Ascending aorta (tissue), 2 donors: ENCODE data around the gene DOCK9. TPM values are rescaled to one million over a fixed set of nuclear protein-coding genes. Genes with fewer than 3 reads are reported as not detected.

Experiments
- DNase-seq, 2 donors: peaks; one replicate each; pipeline ENCODE4 v3.0.0-alpha.2; 2019; ENCODE audit warnings: low spot score in 2 of 2
- H3K27ac ChIP-seq, 2 donors: fragments of 200-600 bp; sonication (generic); one replicate each; pipeline ENCODE4 v1.5.1; 2016 to 2017; ENCODE audit warnings: mild to moderate bottlenecking in 1 of 2
- H3K27me3 ChIP-seq: fragments of 200-600 bp; sonication (generic); one replicate; pipeline ENCODE4 v1.5.1; 2017
- H3K36me3 ChIP-seq, 2 donors: fragments of 200-600 bp; sonication (generic); one replicate each; pipeline ENCODE4 v1.5.1; 2016
- H3K4me1 ChIP-seq, 2 donors: fragments of 200-600 bp; sonication (generic); one replicate each; pipeline ENCODE4 v1.5.1; 2016 to 2017; ENCODE audit warnings: mild to moderate bottlenecking in 1 of 2
- H3K4me3 ChIP-seq, 2 donors: fragments of 200-600 bp; sonication (generic); one replicate each; pipeline ENCODE4 v1.5.1; 2016 to 2017; ENCODE audit warnings: mild to moderate bottlenecking in 1 of 2
- H3K9me3 ChIP-seq, 2 donors: fragments of 200-600 bp; sonication (generic); one replicate each; pipeline ENCODE4 v1.5.1; 2016
- intact Hi-C: fragments of 100-400 bp; cut with DNase I; formaldehyde crosslinking; loops from one replicate; pipeline ENCODE4 v1.15.1; 2023
- total RNA-seq: library from RNA; depleted of rRNA; stranded (reverse); fragments of >200 nt; gene quantifications from one replicate; pipeline ENCODE4 v1.1.0, GENCODE V29; 2016
- TF ChIP-seq, protein P1 (sequence below), 3 experiments: fragments of 200-600 bp in 2 of 3; fragments of 450-650 bp in 1 of 3; sonication (generic) in 2 of 3; IDR thresholded peaks; one replicate each; pipeline ENCODE4 v1.5.1; 2016 to 2019; ENCODE audit warnings: antibody characterized with exemption in 3 of 3, mild to moderate bottlenecking in 1 of 3, moderate library complexity in 1 of 3

Gene DOCK9
- total RNA-seq, 1 donor from 2014 or later, result 88.2 TPM

DNA sequence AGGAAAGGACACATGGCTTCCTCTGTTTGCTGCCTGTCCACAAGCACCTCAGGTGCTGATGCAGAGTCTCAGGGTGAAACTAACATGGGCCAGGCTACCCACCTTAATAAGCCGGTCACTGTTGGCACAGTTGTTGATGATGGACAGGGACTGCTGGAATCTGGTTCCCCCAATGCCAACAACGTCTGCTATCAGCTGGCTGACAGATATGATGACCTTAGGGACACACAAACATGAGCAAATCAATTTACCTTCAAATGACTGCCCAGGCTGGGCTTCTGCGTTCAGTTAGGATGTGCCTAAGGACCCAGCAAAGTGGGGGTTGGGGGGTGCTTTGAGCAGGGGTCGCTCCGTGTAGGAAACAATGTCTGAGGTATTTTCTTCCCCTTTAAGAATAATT lies 148.3 kb downstream of the DOCK9 start:
- TF ChIP-seq, protein P1, sequence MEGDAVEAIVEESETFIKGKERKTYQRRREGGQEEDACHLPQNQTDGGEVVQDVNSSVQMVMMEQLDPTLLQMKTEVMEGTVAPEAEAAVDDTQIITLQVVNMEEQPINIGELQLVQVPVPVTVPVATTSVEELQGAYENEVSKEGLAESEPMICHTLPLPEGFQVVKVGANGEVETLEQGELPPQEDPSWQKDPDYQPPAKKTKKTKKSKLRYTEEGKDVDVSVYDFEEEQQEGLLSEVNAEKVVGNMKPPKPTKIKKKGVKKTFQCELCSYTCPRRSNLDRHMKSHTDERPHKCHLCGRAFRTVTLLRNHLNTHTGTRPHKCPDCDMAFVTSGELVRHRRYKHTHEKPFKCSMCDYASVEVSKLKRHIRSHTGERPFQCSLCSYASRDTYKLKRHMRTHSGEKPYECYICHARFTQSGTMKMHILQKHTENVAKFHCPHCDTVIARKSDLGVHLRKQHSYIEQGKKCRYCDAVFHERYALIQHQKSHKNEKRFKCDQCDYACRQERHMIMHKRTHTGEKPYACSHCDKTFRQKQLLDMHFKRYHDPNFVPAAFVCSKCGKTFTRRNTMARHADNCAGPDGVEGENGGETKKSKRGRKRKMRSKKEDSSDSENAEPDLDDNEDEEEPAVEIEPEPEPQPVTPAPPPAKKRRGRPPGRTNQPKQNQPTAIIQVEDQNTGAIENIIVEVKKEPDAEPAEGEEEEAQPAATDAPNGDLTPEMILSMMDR (IDR thresholded peaks at IDR 0.05), result no peak
- no peaks in the 10 kb centered on the region for H3K27me3 ChIP-seq
- H3K9me3 ChIP-seq, result no peaks in the 10 kb centered on the region
- no peak overlapping the region for H3K4me3 ChIP-seq
- intact Hi-C loops, result no loop called here
- peaks cover 14 to 39% of the 10 kb centered on the region in 2 donors for H3K36me3 ChIP-seq
- no peak for DNase-seq
- H3K4me1 ChIP-seq, result no peaks in the 10 kb centered on the region
- H3K27ac ChIP-seq, result no peak overlapping the region

DNA sequence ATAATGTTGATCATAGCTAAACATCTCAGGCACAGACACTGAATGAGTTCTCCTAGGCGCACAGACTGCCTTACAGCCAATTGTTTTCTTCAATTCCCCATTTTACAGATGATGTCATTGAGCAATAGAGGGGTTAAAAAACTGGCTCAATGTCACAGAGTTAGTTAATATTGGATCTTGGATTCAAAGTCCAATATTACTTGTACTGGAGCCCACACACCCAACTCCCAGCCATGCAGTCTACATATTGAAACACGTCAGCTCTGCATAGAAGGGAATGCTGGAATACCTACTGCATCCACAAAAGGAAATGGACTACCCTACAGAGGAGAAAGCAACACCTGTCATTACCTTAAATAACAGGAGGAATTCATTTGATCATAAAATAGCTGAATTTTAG lies 149.2 kb downstream of the DOCK9 start:
- H3K4me3 ChIP-seq, result no peak overlapping the region
- no peaks in the 10 kb centered on the region for H3K27me3 ChIP-seq
- TF ChIP-seq, protein P1 (IDR thresholded peaks at IDR 0.05), result no peak
- intact Hi-C loops, result no loop called here
- H3K4me1 ChIP-seq, result peaks cover 0 to under 1% of the 10 kb centered on the region in 2 donors
- no peaks in the 10 kb centered on the region for H3K9me3 ChIP-seq
- H3K27ac ChIP-seq, result no peak overlapping the region
- peaks cover 14 to 39% of the 10 kb centered on the region in 2 donors for H3K36me3 ChIP-seq
- no peak for DNase-seq

DNA sequence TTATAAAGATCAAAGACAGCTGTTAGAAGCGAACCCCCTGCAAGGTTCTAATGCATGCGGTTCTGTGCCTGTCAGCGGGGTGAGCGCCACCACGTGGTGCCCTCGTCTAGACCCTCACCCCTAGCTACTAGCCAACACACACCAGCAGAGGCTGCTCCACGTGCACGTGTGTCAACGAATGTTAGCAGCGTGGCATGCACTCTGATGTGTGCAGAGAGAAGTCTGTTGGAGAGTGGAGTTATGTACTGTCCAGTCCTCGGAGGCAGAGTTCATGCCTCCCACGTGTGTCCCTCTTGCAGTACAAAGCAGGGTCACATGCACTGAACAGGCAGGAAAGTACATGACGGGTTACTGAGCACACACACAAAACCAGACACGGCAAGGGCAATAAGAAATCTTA lies 150.4 kb downstream of the DOCK9 start:
- Histone ChIP-seq H3K27ac (no peak overlapping the region), H3K36me3 (peaks cover 14 to 39% of the 10 kb centered on the region in 2 donors), H3K9me3 (no peaks in the 10 kb centered on the region), H3K4me1 (peaks cover 0 to 8% of the 10 kb centered on the region in 2 donors), H3K27me3 (no peaks in the 10 kb centered on the region), H3K4me3 (no peak overlapping the region)
- TF ChIP-seq, protein P1 (IDR thresholded peaks at IDR 0.05), result no peak
- intact Hi-C loops, result no loop called here
- DNase-seq, result no peak

DNA sequence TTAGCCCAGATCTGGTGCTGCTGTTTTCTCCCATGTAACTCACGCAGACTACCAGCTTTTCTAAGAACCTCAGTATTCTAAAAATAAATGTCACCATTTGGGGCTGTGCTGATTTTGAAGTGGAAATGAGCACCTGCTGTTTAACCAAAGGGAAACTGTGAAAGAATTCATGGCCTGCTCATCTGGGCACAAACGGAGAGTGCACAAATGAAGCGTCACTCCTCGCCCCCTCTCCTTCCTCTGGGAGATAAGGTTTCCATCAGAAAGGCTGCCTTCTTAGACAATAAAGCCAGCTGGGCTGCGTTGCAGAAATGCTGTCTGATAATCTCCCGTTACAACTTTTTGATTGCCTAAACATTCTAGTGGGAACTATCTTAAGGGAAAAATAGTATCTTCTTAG lies 151.7 kb downstream of the DOCK9 start:
- Histone ChIP-seq H3K36me3 (peaks cover 14 to 34% of the 10 kb centered on the region in 2 donors), H3K27me3 (no peaks in the 10 kb centered on the region), H3K4me3 (no peak overlapping the region), H3K4me1 (peaks cover 0 to 15% of the 10 kb centered on the region in 2 donors), H3K9me3 (no peaks in the 10 kb centered on the region), H3K27ac (no peak overlapping the region)
- TF ChIP-seq, protein P1 (IDR thresholded peaks at IDR 0.05), result no peak
- intact Hi-C loops, result no loop called here
- no peak for DNase-seq

DNA sequence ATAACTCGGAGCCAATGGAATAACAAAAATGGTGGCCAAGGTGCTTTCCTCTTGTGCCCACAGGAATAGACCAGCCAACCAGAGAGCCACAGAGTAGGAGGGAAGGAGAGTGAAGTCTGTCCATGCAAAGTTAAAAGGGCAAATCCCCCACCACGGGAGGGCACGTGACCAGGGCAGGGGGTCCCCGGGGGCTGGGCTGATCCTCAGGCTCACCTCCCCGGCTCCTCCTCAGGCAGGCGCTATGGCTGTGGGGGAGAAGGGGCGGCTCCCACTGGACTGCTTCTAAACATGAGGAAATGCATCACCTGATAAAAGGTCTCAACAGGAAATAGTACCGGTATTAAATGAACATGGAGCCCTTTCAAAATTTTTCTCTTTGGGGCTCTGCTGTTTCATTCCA lies 152.2 kb downstream of the DOCK9 start:
- TF ChIP-seq, protein P1 (IDR thresholded peaks at IDR 0.05), result no peak
- intact Hi-C loops, result no loop called here
- no peak overlapping the region for H3K4me3 ChIP-seq

More for the DNA sequence above, 152.2 kb downstream of the DOCK9 start:
- no peaks in the 10 kb centered on the region for H3K27me3 ChIP-seq
- H3K36me3 ChIP-seq, result peaks cover 14 to 33% of the 10 kb centered on the region in 2 donors
- H3K9me3 ChIP-seq, result no peaks in the 10 kb centered on the region
- no peak for DNase-seq
- H3K27ac ChIP-seq, result no peak overlapping the region
- peaks cover 5 to 17% of the 10 kb centered on the region in 2 donors for H3K4me1 ChIP-seq
